AG04450 (cell line): ENCODE results near the gene SLC10A4. TPM values are rescaled to one million over a fixed set of nuclear protein-coding genes. Genes with fewer than 3 reads are reported as not detected.

ENCODE experiments used
- CTCF ChIA-PET: fragments of 300-600, 350-600 bp; formaldehyde crosslinking; extraction: SDS; loops from one replicate; lab custom pipeline; 2022; ENCODE audit warnings: antibody characterized with exemption, inconsistent platforms; lab: Charles Lee
- POLR2A ChIA-PET: fragments of 350-600 bp; formaldehyde crosslinking; extraction: SDS; loops from one replicate; lab custom pipeline; 2021; ENCODE audit warnings: antibody characterized with exemption, inconsistent platforms; lab: Yijun Ruan, JAX
- DNase-seq: peaks from one replicate; pipeline ENCODE4 v3.0.0-alpha.2; 2011; ENCODE audit warnings: low read depth, low spot score
- H3K27ac ChIP-seq: one replicate; pipeline ENCODE4 v1.5.1; 2012; ENCODE audit warnings: low read depth, low read length, control low read depth
- H3K27me3 ChIP-seq: one replicate; pipeline ENCODE4 v1.6.0; 2012; ENCODE audit warnings: low read length; ENCODE audit not compliant: control insufficient read depth, insufficient read depth
- H3K4me3 ChIP-seq: 2 replicates; pipeline ENCODE4 v1.5.1; 2011; ENCODE audit warnings: mild to moderate bottlenecking, low read depth, low read length, control low read depth
- H3K9me3 ChIP-seq: 2 replicates; pipeline ENCODE4 v1.5.1; 2012; ENCODE audit warnings: low read length; ENCODE audit not compliant: control insufficient read depth, insufficient read depth
- polyA plus RNA-seq: library from polyadenylated mRNA; depleted of rRNA; stranded (reverse); fragments of >200 nt; gene quantifications from 2 replicates; pipeline ENCODE4 v1.2.3, GENCODE V29; 2011; rRNA removed
- TF ChIP-seq, protein P1 (sequence below): IDR thresholded peaks from 2 replicates; pipeline ENCODE4 v1.5.1; 2011; ENCODE audit warnings: low read depth, low read length, control low read depth, inconsistent platforms

SLC10A4 gene
- polyA plus RNA-seq, 1 experiment: not detected

DNA sequence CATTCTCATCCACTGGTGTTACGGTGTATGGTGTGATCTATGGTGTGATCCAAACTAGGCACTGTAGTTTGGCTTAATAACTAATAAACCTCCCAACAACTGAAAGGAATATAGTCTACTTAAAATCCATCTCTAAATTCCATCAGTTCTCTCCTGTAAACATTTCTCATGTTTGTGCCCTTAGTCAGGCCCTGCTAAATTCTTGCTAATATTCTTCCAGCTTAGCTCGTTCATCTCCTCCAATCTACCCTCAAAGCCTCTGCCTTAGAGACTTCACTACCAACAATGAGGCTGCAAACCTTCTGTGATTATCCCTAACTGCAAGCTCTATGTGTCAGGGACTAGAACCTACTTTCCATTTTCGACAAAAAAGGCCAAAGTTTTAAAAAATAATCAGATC is 35.0 kb downstream of the SLC10A4 start:
- Histone ChIP-seq H3K9me3 (no peaks in the 10 kb centered on the region), H3K27me3 (no peaks in the 10 kb centered on the region), H3K27ac (no peak overlapping the region), H3K4me3 (no peak overlapping the region)
- ChIA-PET POLR2A (no interaction called here), CTCF (no interaction called here)
- TF ChIP-seq, protein P1, sequence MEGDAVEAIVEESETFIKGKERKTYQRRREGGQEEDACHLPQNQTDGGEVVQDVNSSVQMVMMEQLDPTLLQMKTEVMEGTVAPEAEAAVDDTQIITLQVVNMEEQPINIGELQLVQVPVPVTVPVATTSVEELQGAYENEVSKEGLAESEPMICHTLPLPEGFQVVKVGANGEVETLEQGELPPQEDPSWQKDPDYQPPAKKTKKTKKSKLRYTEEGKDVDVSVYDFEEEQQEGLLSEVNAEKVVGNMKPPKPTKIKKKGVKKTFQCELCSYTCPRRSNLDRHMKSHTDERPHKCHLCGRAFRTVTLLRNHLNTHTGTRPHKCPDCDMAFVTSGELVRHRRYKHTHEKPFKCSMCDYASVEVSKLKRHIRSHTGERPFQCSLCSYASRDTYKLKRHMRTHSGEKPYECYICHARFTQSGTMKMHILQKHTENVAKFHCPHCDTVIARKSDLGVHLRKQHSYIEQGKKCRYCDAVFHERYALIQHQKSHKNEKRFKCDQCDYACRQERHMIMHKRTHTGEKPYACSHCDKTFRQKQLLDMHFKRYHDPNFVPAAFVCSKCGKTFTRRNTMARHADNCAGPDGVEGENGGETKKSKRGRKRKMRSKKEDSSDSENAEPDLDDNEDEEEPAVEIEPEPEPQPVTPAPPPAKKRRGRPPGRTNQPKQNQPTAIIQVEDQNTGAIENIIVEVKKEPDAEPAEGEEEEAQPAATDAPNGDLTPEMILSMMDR: no peak
- DNase-seq: no peak

DNA sequence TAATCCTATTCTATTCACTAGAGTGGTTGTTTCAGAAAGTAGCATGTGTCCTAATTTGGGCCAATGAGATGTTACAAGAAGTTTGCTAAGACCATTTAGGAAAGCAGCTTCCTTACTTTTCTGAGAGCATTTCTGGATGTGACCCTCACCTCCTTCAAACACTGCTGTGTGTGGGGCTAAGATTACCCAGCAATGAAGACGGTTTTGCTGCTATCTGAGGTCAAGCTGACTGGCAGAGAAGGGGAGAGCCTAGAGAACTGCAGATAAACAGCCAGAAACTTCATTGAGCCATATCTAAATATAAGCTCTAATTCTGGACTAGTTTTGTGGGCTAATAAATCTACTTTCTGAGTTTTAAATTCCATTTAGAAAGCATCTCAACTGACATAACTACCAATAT is 43.3 kb downstream of the SLC10A4 start:
- H3K9me3 ChIP-seq: no peaks in the 10 kb centered on the region
- H3K27me3 ChIP-seq: no peaks in the 10 kb centered on the region
- no peak overlapping the region for H3K4me3 ChIP-seq
- DNase-seq: no peak
- ChIA-PET POLR2A (no interaction called here), CTCF (interaction anchor here (0.9 to 2.2 kb wide), 3 partner anchors 19 to 436 kb away, joined by 3 to 6 read pairs (median 4); no protein-coding TSS in a partner anchor)
- no peak overlapping the region for H3K27ac ChIP-seq
- TF ChIP-seq, protein P1: no peak

DNA sequence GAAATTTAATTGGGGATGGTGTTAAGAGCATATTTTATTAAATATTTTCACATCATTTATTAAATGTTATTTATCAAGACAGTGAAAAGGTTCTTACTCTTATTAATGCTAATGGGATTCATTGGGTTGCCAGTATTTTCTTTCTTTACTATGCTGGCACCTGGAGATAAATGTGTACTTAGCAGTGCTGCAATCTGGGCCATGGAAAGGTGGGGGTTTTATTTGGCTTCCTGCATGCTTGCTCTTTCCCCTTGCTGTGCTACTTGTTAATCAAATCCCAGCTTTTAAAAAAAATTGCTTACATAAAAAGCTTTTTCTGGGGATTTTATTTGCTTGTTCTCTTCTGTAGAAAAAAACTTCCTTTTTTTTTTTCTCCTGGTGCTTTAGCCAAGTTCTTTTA is 55.2 kb downstream of the SLC10A4 start:
- TF ChIP-seq, protein P1: no peak
- ChIA-PET CTCF (interaction anchor here (1.5 kb wide), 1 partner anchor 8 kb away, joined by 8 read pairs; no protein-coding TSS in a partner anchor), POLR2A (no interaction called here)
- DNase-seq: no peak
- Histone ChIP-seq H3K27me3 (no peaks in the 10 kb centered on the region), H3K9me3 (no peaks in the 10 kb centered on the region), H3K27ac (no peak overlapping the region), H3K4me3 (no peak overlapping the region)

Other genes with a start within 250 kb of the SLC10A4 start
- gene TEC, start 213.5 kb upstream of the SLC10A4 start, polyA plus RNA-seq: 0.17 and 0.21 TPM in 2 replicates
- gene SLAIN2, start 141.8 kb upstream of the SLC10A4 start, polyA plus RNA-seq: 33.7 and 45.0 TPM in 2 replicates
- not detected in 2 replicates for gene ZAR1, start 6.9 kb downstream of the SLC10A4 start, polyA plus RNA-seq